HG03457 (cell line): Measurements from ENCODE around the gene TYMP.

Source experiments
- ATAC-seq: cut with Tn5 transposase; IDR thresholded peaks from one replicate; pipeline ENCODE4 v1.9.1; 2021; ENCODE audit warnings: moderate number of reproducible peaks; ENCODE audit not compliant: unreplicated experiment

Gene TYMP

DNA sequence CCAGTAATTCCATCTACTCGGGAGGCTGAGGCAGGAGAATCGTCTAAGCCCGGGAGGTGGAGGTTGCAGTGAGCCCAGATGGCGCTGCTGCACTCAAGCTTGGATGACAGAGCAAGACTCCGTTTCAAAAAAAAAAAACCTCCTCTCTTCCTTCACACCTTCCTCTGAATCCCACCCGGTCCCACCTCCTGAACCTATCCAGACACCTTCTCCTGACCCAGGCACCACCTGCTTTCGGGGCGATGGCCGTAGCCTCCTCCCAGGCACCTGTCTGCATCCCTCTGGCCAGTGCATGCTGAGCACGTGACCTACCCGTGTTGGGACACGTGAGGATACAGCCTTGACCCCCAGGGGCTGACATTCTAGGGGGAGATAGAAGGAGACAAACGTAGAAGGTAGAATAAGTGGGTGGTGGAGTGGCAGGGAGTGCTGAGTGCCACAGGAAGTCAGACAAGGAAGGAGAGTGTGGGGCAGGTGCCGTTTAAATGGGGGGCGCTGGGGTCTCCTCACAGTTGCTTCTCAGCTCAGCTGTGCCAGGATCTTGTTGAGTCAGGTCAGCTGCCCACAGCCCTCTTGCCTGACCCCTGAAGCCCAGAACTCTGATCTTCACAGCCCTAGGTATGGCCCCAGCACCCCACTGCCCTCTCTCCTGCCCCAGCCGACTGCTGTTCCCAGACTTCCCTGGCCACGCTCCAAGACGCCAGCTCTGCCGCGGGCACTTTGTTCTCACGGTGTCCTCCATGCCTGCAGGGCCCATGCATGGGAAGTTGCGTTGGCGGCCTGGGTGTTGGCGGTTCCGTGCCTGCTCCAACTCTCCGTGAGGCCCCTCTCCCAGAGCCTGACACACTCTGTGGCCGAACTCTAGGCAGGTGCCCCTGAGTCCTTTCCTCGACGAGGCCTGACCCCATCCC lies 44.3 kb downstream of the TYMP start:
- ATAC-seq: no peak

DNA sequence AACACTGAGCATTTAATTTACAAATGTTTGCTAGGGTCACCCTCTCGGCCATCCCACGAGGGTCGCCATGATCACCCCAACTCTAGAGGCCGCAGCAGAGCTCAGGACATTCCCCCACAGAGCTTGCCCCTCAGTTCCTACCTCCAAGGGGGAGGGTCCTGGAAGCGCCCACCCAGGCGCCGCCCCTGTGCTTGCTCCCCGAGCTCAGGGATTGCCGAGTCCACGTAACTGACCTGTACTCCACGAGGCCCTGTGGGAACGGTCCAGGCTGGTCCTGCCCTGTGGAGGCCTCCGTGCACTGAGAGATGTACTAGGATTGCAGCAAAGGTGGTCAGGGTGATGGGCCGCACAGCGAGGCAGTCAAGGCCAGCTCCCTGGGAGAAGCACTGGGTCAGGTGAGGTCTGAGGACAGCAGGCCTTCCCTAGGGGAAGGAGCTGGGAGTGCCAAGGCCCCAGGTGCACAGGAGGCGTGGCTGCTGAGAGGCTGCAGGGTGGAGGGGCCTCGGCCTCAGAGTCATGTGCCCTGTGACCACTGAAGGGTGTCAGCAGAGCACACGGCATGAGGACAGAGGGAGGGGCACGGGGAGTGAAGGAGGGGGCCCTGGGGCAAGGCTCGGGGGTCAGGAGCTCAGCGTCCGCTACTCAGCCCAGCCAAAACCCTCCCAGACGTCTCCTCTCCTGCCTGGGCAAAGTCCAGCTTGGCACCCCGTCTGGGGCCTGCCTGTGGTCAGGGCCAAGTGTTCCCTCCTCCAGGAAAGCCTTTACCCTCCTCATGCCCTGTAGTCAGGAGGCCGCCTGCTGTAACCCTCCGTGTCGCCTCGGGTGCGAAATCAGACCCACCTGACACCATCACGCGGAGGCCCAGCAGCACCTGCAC lies 45.6 kb downstream of the TYMP start:
- ATAC-seq: no peak

DNA sequence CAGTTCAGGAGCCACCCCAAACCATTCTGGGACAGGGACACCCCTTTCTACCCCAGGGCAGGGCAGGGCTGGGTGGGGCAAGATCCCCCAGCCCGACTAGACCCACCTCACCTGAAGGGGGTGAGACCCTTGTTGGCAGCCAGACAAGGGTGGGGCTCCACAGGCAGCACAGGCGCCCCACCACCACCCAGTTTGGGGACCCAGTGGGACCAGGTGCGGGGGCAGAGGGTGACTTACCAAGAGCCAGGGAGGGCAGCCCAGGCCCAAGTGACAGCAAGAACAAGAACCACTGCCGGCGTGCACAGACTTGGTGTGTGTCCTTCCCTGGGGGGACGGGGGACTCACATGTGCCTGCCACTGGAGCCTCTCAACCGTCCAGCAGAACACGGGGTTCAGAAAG lies 46.3 kb downstream of the TYMP start:
- no peak for ATAC-seq

DNA sequence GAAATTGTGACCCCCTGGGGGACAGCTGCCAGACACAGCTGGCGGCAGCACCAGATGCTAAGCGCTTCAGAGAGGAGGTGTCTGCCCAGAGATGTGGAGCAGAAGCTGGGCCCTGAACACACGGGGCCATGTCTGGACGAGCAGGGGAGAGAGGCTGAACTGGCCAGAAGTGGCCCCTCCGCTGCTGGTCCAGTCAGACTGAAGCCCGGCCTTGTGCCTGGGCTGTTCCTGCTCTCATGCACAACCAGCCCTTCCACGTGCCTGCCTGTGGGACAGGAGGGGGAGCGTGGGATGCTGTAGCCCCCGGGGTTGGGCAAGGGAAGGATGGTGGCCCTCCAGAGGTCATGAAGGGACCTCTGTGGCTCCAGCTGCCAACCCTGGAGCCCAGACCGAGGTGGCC lies 46.7 kb downstream of the TYMP start:
- ATAC-seq: no peak

DNA sequence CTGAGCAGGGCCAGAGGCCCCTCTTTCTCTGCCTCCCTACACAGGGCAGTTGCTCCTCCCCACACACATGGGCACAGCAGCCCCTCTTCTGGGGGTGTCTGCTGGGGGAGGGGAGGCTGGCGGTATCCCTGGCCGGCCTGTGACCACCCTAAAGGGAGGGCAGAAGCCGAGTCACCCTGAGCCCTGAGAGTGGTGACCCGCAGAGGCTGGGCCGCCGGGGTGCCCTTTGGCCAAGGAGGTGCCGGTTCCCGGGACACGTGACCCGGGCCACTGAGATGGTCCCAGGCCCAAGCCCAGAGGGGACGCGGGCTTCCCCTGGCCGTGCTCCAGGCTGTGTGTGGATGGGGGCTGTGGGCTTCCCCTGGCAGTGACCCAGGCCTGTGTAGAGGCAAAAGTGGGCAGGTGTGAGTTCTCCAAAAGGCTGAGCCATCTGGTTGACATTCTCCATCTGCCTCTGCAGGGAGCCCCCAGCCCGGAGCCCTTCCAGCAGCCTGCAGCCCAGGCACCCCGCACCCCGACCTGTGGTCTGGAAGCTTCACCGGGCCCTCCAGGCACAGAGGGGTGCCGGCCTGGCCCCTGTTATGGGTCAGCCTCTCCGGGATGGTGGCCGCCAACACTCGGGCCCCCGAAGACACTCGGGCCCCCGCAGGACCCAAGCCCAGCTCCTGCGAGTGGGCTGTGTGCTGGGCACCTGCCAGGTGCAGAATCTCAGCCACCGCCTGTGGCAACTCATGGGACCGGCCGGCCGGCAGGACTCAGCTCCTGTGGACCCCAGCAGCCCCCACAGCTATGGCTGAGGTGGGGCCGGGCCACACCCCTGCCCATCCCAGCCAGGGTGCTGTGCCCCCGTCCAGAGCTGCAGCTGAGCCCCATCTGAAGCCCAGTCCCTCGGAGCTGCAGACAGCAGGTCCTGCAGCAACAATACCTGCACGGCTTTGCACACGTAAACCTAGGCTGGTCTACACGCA lies 47.4 kb downstream of the TYMP start:
- ATAC-seq: no peak

DNA sequence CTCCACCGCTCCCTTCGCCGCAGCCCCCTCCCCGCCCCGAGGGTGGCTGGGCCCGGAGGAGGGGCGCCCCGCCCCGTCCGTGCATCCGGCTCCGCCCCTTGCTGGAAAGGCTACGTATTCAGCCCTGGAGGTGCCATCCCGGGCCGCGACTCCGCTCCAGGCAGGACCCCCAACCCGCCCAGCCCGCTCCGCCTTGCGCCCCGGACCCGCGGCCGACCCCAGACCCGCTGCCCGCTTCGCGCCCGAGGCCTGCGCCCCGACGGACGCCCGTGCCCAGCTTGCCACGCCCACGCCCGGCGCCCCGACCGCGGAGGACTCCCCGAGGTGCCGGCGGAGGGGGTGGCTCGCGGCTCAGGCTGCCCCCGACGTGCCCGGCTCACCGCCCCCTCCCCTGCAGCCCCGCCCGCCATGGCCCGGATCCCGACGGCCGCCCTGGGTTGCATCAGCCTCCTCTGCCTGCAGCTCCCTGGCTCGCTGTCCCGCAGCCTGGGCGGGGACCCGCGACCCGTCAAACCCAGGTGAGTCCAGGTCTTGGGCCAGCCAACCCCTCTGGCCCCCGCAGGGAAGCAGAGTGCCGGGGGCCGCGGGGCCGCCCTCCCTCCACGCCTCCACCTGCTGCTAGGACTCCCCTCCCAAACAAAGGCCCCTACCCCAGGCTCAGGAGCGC lies 48.2 kb downstream of the TYMP start, which contains the start of gene ADM2:
TSS of gene ADM2 (plus strand) at position 104 of the 667 bp plus-strand sequence. CDS start at position 409, 305 bp downstream.
- ATAC-seq: no peak

DNA sequence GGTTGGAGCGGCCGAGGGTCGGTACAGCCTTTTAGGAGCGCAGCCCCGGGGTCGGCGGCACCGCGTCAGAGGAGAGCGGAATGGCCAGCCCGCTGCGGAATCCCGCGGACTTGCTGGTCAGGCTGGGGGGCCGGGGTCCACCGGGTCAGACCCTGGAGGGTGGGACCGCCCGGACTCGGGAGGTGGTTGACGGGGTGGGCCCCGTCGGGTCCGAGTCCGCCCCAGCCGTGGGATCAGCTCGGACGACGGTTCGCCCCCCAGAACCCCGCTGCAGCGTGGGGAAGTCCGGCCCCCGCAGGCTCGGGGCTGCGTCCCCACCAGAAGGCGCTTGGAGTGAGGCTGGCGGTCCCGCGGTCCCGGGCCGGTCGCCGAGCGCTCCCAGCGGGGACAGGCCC lies 48.8 kb downstream of the TYMP start:
- no peak for ATAC-seq

DNA sequence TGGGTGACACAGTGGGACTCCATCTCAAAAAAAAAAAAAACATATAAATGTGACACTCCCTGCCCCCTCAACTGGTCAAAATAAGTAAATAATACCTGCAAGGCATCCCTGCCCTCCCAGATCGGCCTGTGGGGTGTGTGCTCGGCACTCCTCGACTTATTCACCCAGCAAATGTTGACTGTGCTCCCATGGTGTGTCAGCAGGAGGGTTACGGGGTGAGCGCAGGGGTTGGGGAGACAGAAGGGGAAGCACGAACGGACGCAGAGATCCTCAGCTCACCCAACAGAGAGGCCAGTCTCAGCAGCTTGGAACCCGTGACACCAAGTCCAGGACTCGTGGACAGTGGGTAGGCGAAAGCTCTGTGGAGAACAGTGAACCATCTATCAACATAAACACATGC lies 50.1 kb downstream of the TYMP start:
- no peak for ATAC-seq

DNA sequence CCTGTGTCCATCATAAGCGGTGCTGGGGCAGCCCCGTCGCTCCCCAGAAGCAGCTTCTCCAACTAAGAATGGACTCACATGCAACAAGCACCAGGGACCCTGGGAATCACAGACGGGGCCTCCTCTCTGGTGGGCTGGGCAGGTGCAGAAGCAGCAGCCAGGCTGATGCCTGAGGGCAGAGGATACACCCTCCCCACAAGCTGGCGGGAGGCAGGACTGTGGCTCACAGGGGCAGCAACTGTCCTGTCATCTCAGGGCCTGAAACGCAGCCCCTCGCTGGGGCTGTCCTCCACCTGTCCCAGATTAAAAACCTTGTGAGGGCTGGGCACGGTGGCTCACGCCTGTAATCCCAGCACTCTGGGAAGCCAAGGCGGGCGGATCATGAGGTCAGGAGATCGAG lies 51.9 kb downstream of the TYMP start:
- no peak for ATAC-seq

DNA sequence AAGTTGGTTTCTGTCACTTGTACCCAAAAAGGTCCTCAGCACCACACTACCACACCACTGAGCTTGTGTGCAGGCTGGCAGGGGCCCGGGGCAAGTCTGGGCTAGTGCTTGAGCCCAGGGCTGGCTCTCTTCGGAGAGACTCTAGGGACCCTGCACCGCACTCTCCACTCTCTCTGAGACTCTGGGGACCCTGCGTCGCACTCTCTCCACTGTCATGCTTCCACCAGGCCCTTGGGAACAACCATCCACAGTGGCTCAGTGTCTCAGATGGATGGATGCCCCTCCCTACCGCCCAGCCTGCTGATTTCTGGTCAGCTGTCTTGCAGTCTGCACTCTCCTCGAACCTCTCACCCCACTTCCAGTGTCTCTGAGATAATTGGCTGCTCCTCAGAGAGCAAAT lies 52.9 kb downstream of the TYMP start:
- ATAC-seq: no peak
